ENCODE measurements around the gene TAS2R5.
"Not testable (repeated sequence)": the region's sequence is repeated elsewhere in the genome, so short reads cannot be mapped to it uniquely, and the experiment has no call there.

Gene TAS2R5

GRCh38 chr7:141789917-141790316, at the start of gene TAS2R5:
Gene TAS2R5, plus strand, starts transcription at chr7:141790217. Its CDS starts 145 bp downstream, at chr7:141790362.
- DNase-seq, result no peak

GRCh38 chr7:141742229-141742628, 47.8 kb upstream of the TAS2R5 start:
- no peak for DNase-seq

GRCh38 chr7:141744131-141744530, 45.9 kb upstream of the TAS2R5 start:
- no peak for DNase-seq

GRCh38 chr7:141748396-141748795, 41.6 kb upstream of the TAS2R5 start:
- DNase-seq, result no peak

- not testable (repeated sequence) for DNase-seq
These were observed 38.1 kb upstream of the TAS2R5 start for GRCh38 chr7:141751904-141752303.

- DNase-seq, result no peak
These were observed 37.4 kb upstream of the TAS2R5 start for GRCh38 chr7:141752634-141753033.

- no peak for DNase-seq
These were observed 35.1 kb upstream of the TAS2R5 start for GRCh38 chr7:141754939-141755338.

- DNase-seq, result no peak
These were observed 26.2 kb upstream of the TAS2R5 start, which contains the start of gene TAS2R3 for GRCh38 chr7:141763797-141764196. Gene TAS2R3, plus strand, starts transcription at chr7:141764097. Its CDS starts 62 bp downstream, at chr7:141764159.

GRCh38 chr7:141770083-141770583, 19.9 kb upstream of the TAS2R5 start:
- not testable (repeated sequence) for DNase-seq

- DNase-seq, result no peak
These were observed 13.6 kb upstream of the TAS2R5 start, which contains the start of gene TAS2R4 for GRCh38 chr7:141776374-141776773. Gene TAS2R4, plus strand, starts transcription at chr7:141776674. Its CDS starts 1,815 bp downstream, at chr7:141778489.

GRCh38 chr7:141785706-141786552, 4.1 kb upstream of the TAS2R5 start:
- DNase-seq, result no peak

- DNase-seq, result no peak
These were observed 1.7 kb upstream of the TAS2R5 start for GRCh38 chr7:141788296-141788695.

- DNase-seq, result no peak
These were observed 2.5 kb downstream of the TAS2R5 start for GRCh38 chr7:141792526-141792925.

GRCh38 chr7:141820067-141820466, 30.1 kb downstream of the TAS2R5 start:
- no peak for DNase-seq

GRCh38 chr7:141822432-141822831, 32.4 kb downstream of the TAS2R5 start:
- not testable (repeated sequence) for DNase-seq

- DNase-seq, result no peak
These were observed 47.7 kb downstream of the TAS2R5 start for GRCh38 chr7:141837683-141838082.

GRCh38 chr7:141838581-141838980, 48.6 kb downstream of the TAS2R5 start:
- no peak for DNase-seq

- no peak for DNase-seq
These were observed 49.2 kb downstream of the TAS2R5 start for GRCh38 chr7:141839256-141839655.

- DNase-seq, result no peak
These were observed 50.7 kb downstream of the TAS2R5 start for GRCh38 chr7:141840708-141841107.

Measured in NCI-H1436 treated with DMSO at 0.1 percent for 48 hours (cell line).